GM23338 (cell line): ENCODE data around the gene JAKMIP3. TPM values are rescaled to one million over a fixed set of nuclear protein-coding genes. Genes with fewer than 3 reads are reported as not detected.

Experiments
- ATAC-seq: fragments of 200-7000 bp; cut with Tn5 transposase; 3 replicates; pipeline ENCODE4 v1.9.1; 2020
- DNase-seq: peaks from one replicate; pipeline ENCODE4 v3.0.0-alpha.2; 2015; ENCODE audit warnings: low spot score
- H2AFZ ChIP-seq: fragments of 200-600 bp; sonication (generic); 2 replicates; pipeline ENCODE4 v1.8.0; 2016; ENCODE audit warnings: antibody characterized with exemption, mild to moderate bottlenecking, moderate library complexity
- H3F3A ChIP-seq: fragments of 200-600 bp; sonication (generic); replicated peaks from 2 replicates; pipeline ENCODE4 v1.8.0; 2017; ENCODE audit warnings: antibody characterized with exemption, mixed run types, low read depth
- H3K27ac ChIP-seq: fragments of 200-600 bp; sonication (generic); 2 replicates; pipeline ENCODE4 v1.6.1; 2016; ENCODE audit warnings: low read depth
- H3K27me3 ChIP-seq: fragments of 200-600 bp; sonication (generic); 2 replicates; pipeline ENCODE4 v1.8.0; 2016; ENCODE audit warnings: mild to moderate bottlenecking, mixed run types, moderate library complexity; ENCODE audit not compliant: insufficient read depth
- H3K36me3 ChIP-seq: fragments of 200-600 bp; sonication (generic); 2 replicates; pipeline ENCODE4 v1.8.0; 2016; ENCODE audit warnings: mild to moderate bottlenecking; ENCODE audit not compliant: insufficient read depth
- H3K4me1 ChIP-seq: fragments of 200-600 bp; sonication (generic); 2 replicates; pipeline ENCODE4 v1.8.0; 2016; ENCODE audit warnings: mild to moderate bottlenecking, moderate library complexity; ENCODE audit not compliant: insufficient read depth
- H3K4me2 ChIP-seq: fragments of 200-600 bp; sonication (generic); 2 replicates; pipeline ENCODE4 v1.7.1; 2017; ENCODE audit warnings: mixed run types
- H3K4me3 ChIP-seq: fragments of 200-600 bp; sonication (generic); 2 replicates; pipeline ENCODE4 v1.6.1; 2016; ENCODE audit warnings: mixed run types
- H3K79me2 ChIP-seq: fragments of 200-600 bp; sonication (generic); replicated peaks from 2 replicates; pipeline ENCODE4 v1.8.0; 2017; ENCODE audit warnings: mild to moderate bottlenecking; ENCODE audit not compliant: insufficient read depth
- H3K9me2 ChIP-seq: fragments of 200-600 bp; sonication (generic); 2 replicates; pipeline ENCODE4 v1.8.0; 2017; ENCODE audit not compliant: insufficient read depth
- H4K20me1 ChIP-seq: fragments of 200-600 bp; sonication (generic); replicated peaks from 2 replicates; pipeline ENCODE4 v1.8.0; 2017; ENCODE audit warnings: mild to moderate bottlenecking; ENCODE audit not compliant: insufficient read depth
- H3K27ac Mint-ChIP-seq: 2 replicates; pipeline ENCODE4 v1.8.0; 2020; ENCODE audit warnings: inconsistent platforms, mild to moderate bottlenecking, moderate library complexity, mixed read lengths
- H3K27me3 Mint-ChIP-seq: 3 replicates; pipeline ENCODE4 v1.8.0; 2022; ENCODE audit warnings: low read depth, mild to moderate bottlenecking, moderate library complexity, mixed read lengths, inconsistent platforms; ENCODE audit not compliant: insufficient read depth, poor library complexity
- H3K36me3 Mint-ChIP-seq: 3 replicates; pipeline ENCODE4 v1.8.0; 2021; ENCODE audit warnings: low read depth, mild to moderate bottlenecking, inconsistent platforms, moderate library complexity, mixed read lengths
- H3K4me1 Mint-ChIP-seq: 3 replicates; pipeline ENCODE4 v1.8.0; 2020; ENCODE audit warnings: mild to moderate bottlenecking, inconsistent platforms, mixed read lengths
- H3K4me3 Mint-ChIP-seq: 3 replicates; pipeline ENCODE4 v1.8.0; 2021; ENCODE audit warnings: moderate library complexity, mild to moderate bottlenecking, inconsistent platforms, mixed read lengths
- H3K9me3 Mint-ChIP-seq: 3 replicates; pipeline ENCODE4 v1.8.0; 2020; ENCODE audit warnings: moderate library complexity, mild to moderate bottlenecking, inconsistent platforms, mixed read lengths
- CREB1 ChIP-seq: fragments of 250-450 bp; sonication (Bioruptor Pico); IDR thresholded peaks from 2 replicates; pipeline ENCODE4 v1.5.0; 2020; ENCODE audit warnings: low read depth, mild to moderate bottlenecking, moderate library complexity
- ETS1 ChIP-seq: IDR thresholded peaks from 2 replicates; pipeline ENCODE4 v1.6.1; 2016; ENCODE audit warnings: antibody characterized with exemption
- EZH2 ChIP-seq: fragments of 200-600 bp; sonication (generic); IDR thresholded peaks from one replicate; pipeline ENCODE4 v1.8.0; 2017; ENCODE audit warnings: antibody characterized with exemption, mild to moderate bottlenecking, low read depth; ENCODE audit not compliant: unreplicated experiment
- EZH2phosphoT487 ChIP-seq: fragments of 200-600 bp; sonication (generic); IDR thresholded peaks from one replicate; pipeline ENCODE4 v1.8.1; 2018; ENCODE audit warnings: antibody characterized with exemption; ENCODE audit not compliant: unreplicated experiment
- JUNB ChIP-seq: IDR thresholded peaks from one replicate; pipeline ENCODE4 v1.6.1; 2016; ENCODE audit warnings: antibody characterized with exemption; ENCODE audit not compliant: unreplicated experiment
- NANOG ChIP-seq: IDR thresholded peaks from 2 replicates; pipeline ENCODE4 v1.6.1; 2016; ENCODE audit warnings: antibody characterized with exemption, borderline replicate concordance
- POLR2AphosphoS5 ChIP-seq: IDR thresholded peaks from 2 replicates; pipeline ENCODE4 v1.6.1; 2016; ENCODE audit warnings: antibody characterized with exemption, low read depth
- STAT1 ChIP-seq: IDR thresholded peaks from one replicate; pipeline ENCODE4 v1.6.1; 2016; ENCODE audit warnings: antibody characterized with exemption; ENCODE audit not compliant: unreplicated experiment
- ZNF114 ChIP-seq: fragments of 250-450 bp; sonication (Bioruptor Pico); IDR thresholded peaks from 2 replicates; pipeline ENCODE4 v1.5.0; 2020; ENCODE audit warnings: mild to moderate bottlenecking, moderate library complexity
- ZNF331 ChIP-seq: fragments of 250-450 bp; sonication (Bioruptor Pico); IDR thresholded peaks from 2 replicates; pipeline ENCODE4 v1.5.0; 2020; ENCODE audit warnings: low read depth, mild to moderate bottlenecking, moderate library complexity
- ZNF462 ChIP-seq: fragments of 250-450 bp; sonication (Bioruptor Pico); IDR thresholded peaks from 2 replicates; pipeline ENCODE4 v1.5.0; 2020; ENCODE audit warnings: mild to moderate bottlenecking, moderate library complexity
- polyA plus RNA-seq: library from polyadenylated mRNA; unstranded; fragments of >200 nt; fragmentation: Nextera tagmentation; extraction: Ambion mirVana; gene quantifications from 2 replicates; pipeline ENCODE4 v1.2.1, GENCODE V29; 2016
- total RNA-seq: library from RNA; depleted of rRNA; stranded (reverse); fragments of >200 nt; shearing (Covaris generic); gene quantifications from 2 replicates; pipeline ENCODE4 v1.2.3, GENCODE V29; 2014
- TF ChIP-seq, protein P1 (sequence below), 2 experiments: fragments of 200-600 bp in 1 of 2; sonication (generic) in 1 of 2; conservative IDR thresholded peaks; 2 replicates each; pipeline versions ENCODE4 v1.5.1 to v1.6.1; 2016 to 2017; ENCODE audit warnings: antibody characterized with exemption in 2 of 2, low read depth in 2 of 2, mild to moderate bottlenecking in 2 of 2, moderate library complexity in 1 of 2
- TF ChIP-seq, protein P2 (sequence below): IDR thresholded peaks from one replicate; pipeline ENCODE4 v1.6.1; 2018; ENCODE audit warnings: antibody characterized with exemption; ENCODE audit not compliant: unreplicated experiment

The JAKMIP3 gene
- total and polyA plus RNA-seq, 2 experiments from 2014 or later: 0.87 to 1.2 TPM

GRCh38 chr10:132044803-132045202 is 20.9 kb upstream of the JAKMIP3 start:
- peaks cover 9% of the 10 kb centered on the region for H3K27me3 Mint-ChIP-seq
- Histone ChIP-seq H4K20me1 (no peaks in the 10 kb centered on the region), H3K4me2 (no peak overlapping the region), H3K36me3 (no peaks in the 10 kb centered on the region), H3K79me2 (no peaks in the 10 kb centered on the region), H3K4me1 (peaks cover 11% of the 10 kb centered on the region; the same call in 1 of the 2 replicates), H3K9me2 (no peaks in the 10 kb centered on the region), H3K27ac (no peak overlapping the region), H3F3A (0 out of 2 replicates have a peak, but pooled peaks cover 4% of the 10 kb centered on the region), H3K27me3 (no peaks in the 10 kb centered on the region), H2AFZ (no peak overlapping the region), H3K4me3 (no peak overlapping the region)
- no peaks in the 10 kb centered on the region; the same call in 2 of the 3 replicates for H3K36me3 Mint-ChIP-seq
- DNase-seq (no peak), ATAC-seq (no peak)
- no peaks in the 10 kb centered on the region; the same call in 2 of the 3 replicates for H3K9me3 Mint-ChIP-seq
- peaks cover 34% of the 10 kb centered on the region for H3K4me1 Mint-ChIP-seq
- TF ChIP-seq ZNF114 (CRISPR knock-in tag) (no peak), NANOG (no peak), CREB1 (CRISPR knock-in tag) (no peak), ZNF331 (CRISPR knock-in tag) (no peak), JUNB (no peak), EZH2phosphoT487 (no peak), ZNF462 (no peak), EZH2 (no peak), POLR2AphosphoS5 (no peak), STAT1 (no peak), ETS1 (no peak)
- TF ChIP-seq, protein P1, sequence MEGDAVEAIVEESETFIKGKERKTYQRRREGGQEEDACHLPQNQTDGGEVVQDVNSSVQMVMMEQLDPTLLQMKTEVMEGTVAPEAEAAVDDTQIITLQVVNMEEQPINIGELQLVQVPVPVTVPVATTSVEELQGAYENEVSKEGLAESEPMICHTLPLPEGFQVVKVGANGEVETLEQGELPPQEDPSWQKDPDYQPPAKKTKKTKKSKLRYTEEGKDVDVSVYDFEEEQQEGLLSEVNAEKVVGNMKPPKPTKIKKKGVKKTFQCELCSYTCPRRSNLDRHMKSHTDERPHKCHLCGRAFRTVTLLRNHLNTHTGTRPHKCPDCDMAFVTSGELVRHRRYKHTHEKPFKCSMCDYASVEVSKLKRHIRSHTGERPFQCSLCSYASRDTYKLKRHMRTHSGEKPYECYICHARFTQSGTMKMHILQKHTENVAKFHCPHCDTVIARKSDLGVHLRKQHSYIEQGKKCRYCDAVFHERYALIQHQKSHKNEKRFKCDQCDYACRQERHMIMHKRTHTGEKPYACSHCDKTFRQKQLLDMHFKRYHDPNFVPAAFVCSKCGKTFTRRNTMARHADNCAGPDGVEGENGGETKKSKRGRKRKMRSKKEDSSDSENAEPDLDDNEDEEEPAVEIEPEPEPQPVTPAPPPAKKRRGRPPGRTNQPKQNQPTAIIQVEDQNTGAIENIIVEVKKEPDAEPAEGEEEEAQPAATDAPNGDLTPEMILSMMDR (conservative IDR thresholded peaks at IDR 0.05; ENCODE audit: low read depth in 2 of 2): no peak
- TF ChIP-seq, protein P2, sequence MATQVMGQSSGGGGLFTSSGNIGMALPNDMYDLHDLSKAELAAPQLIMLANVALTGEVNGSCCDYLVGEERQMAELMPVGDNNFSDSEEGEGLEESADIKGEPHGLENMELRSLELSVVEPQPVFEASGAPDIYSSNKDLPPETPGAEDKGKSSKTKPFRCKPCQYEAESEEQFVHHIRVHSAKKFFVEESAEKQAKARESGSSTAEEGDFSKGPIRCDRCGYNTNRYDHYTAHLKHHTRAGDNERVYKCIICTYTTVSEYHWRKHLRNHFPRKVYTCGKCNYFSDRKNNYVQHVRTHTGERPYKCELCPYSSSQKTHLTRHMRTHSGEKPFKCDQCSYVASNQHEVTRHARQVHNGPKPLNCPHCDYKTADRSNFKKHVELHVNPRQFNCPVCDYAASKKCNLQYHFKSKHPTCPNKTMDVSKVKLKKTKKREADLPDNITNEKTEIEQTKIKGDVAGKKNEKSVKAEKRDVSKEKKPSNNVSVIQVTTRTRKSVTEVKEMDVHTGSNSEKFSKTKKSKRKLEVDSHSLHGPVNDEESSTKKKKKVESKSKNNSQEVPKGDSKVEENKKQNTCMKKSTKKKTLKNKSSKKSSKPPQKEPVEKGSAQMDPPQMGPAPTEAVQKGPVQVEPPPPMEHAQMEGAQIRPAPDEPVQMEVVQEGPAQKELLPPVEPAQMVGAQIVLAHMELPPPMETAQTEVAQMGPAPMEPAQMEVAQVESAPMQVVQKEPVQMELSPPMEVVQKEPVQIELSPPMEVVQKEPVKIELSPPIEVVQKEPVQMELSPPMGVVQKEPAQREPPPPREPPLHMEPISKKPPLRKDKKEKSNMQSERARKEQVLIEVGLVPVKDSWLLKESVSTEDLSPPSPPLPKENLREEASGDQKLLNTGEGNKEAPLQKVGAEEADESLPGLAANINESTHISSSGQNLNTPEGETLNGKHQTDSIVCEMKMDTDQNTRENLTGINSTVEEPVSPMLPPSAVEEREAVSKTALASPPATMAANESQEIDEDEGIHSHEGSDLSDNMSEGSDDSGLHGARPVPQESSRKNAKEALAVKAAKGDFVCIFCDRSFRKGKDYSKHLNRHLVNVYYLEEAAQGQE: no peak
- H3K4me3 Mint-ChIP-seq: no peak overlapping the region
- H3K27ac Mint-ChIP-seq: no peak overlapping the region; the same call in 1 of the 2 replicates
